ENCODE results near the gene RGS3. TPM values are rescaled to one million over a fixed set of nuclear protein-coding genes. Genes with fewer than 3 reads are reported as not detected.

RGS3 gene
- total and polyA plus RNA-seq, 2 of the 13 experiments (the other 11 are each of a cell fraction or from before 2014, with no cell fraction given), result 17.1 to 28.8 TPM

- Histone ChIP-seq H3K4me2 (ENCODE audit: low read depth, low read length) (no peak overlapping the region), H2AFZ (ENCODE audit: low read length) (no peak overlapping the region), H3K27me3 (ENCODE audit: control insufficient read depth in 1 of 2, insufficient read depth in 2 of 2, low read length in 2 of 2) (no peaks in the 10 kb centered on the region), H3K9ac (ENCODE audit: insufficient read depth, low read depth, low read length) (no peak overlapping the region), H3K36me3 (replicated peaks in 1 of 2; ENCODE audit: control insufficient read depth in 1 of 2, insufficient read depth in 2 of 2, low read length in 2 of 2) (peaks cover 17 to 56% of the 10 kb centered on the region in 2 experiments; a peak in 4 of 5 replicates), H3K79me2 (ENCODE audit: insufficient read depth, low read length) (no peaks in the 10 kb centered on the region), H3K9me3 (ENCODE audit: low read length) (no peaks in the 10 kb centered on the region), H4K20me1 (ENCODE audit: insufficient read depth, low read length) (no peaks in the 10 kb centered on the region), H3K4me3 (replicated peaks in 1 of 3; ENCODE audit: insufficient read depth in 1 of 3, low read depth in 2 of 3, low read length in 3 of 3) (no peak overlapping the region), H3K27ac (ENCODE audit: extremely low read length, insufficient read depth, low read length) (no peak overlapping the region), H3K4me1 (ENCODE audit: insufficient read depth, low read length) (no peaks in the 10 kb centered on the region)
- no TSS peak for BruUV-seq (replicated peaks)
- FAIRE-seq (no peak), DNase-seq (ENCODE audit: low spot score) (no peak), ATAC-seq (no peak)
- TF ChIP-seq ZFY (CRISPR knock-in tag; IDR thresholded peaks at IDR 0.05), result no peak
- no peak for TF ChIP-seq MXD4 (CRISPR knock-in tag; IDR thresholded peaks at IDR 0.05)
- TF ChIP-seq ZFP37 (CRISPR knock-in tag; IDR thresholded peaks at IDR 0.05; ENCODE audit: borderline replicate concordance), result no peak
- TF ChIP-seq TCF12 (IDR thresholded peaks at IDR 0.05), result no peak
- TF ChIP-seq TCF12 (CRISPR knock-in tag; IDR thresholded peaks at IDR 0.05), result no peak
- no peak for TF ChIP-seq ARID2 (CRISPR knock-in tag; IDR thresholded peaks at IDR 0.05; ENCODE audit: borderline replicate concordance)
- no peak for TF ChIP-seq ZNF740 (CRISPR knock-in tag; IDR thresholded peaks at IDR 0.05)
- no peak for TF ChIP-seq PATZ1 (CRISPR knock-in tag; IDR thresholded peaks at IDR 0.05)
- no peak for TF ChIP-seq RAD21 (CRISPR knock-in tag; IDR thresholded peaks at IDR 0.05)
- no peak for TF ChIP-seq ZNF790 (CRISPR knock-in tag; IDR thresholded peaks at IDR 0.05; ENCODE audit: borderline replicate concordance)
- TF ChIP-seq ZNF232 (CRISPR knock-in tag; IDR thresholded peaks at IDR 0.05; ENCODE audit: borderline replicate concordance), result no peak
- no peak for TF ChIP-seq MAZ (IDR thresholded peaks at IDR 0.05; ENCODE audit: borderline replicate concordance, low read depth, low read length)
- no peak for TF ChIP-seq MAZ (CRISPR knock-in tag; IDR thresholded peaks at IDR 0.05; ENCODE audit: low read depth)
- no peak for TF ChIP-seq REXO4 (CRISPR knock-in tag; IDR thresholded peaks at IDR 0.05; ENCODE audit: borderline replicate concordance)
- no peak for TF ChIP-seq ZNF543 (CRISPR knock-in tag; IDR thresholded peaks at IDR 0.05)
- TF ChIP-seq IKZF5 (CRISPR knock-in tag; IDR thresholded peaks at IDR 0.05), result no peak
- no peak for TF ChIP-seq GABPA (IDR thresholded peaks at IDR 0.05; ENCODE audit: low read depth, low read length)
- TF ChIP-seq GABPA (CRISPR knock-in tag; IDR thresholded peaks at IDR 0.05; ENCODE audit: low read depth), result no peak
- no peak for TF ChIP-seq ZNF75D (CRISPR knock-in tag; IDR thresholded peaks at IDR 0.05; ENCODE audit: borderline replicate concordance)
- TF ChIP-seq ZNF225 (CRISPR knock-in tag; IDR thresholded peaks at IDR 0.05), result no peak
- TF ChIP-seq MAFK (conservative IDR thresholded peaks at IDR 0.05 in 1 of 2, IDR thresholded peaks at IDR 0.05 in 1 of 2; ENCODE audit: low read length in 2 of 2), result no peak
- TF ChIP-seq PAF1 (CRISPR knock-in tag; IDR thresholded peaks at IDR 0.05), result no peak
- TF ChIP-seq TAF1 (CRISPR knock-in tag; IDR thresholded peaks at IDR 0.05), result no peak
- intact Hi-C loops (cut with micrococcal nuclease; ENCODE audit: unreplicated experiment) (no loop called here), in situ Hi-C loops (cut with HindIII; ENCODE audit: extremely low pct_ligation_motif_present, low pct_unique_long_range_greater_than_20kb) (no loop called here)
- 94% methylated on average over 5 of the region's 5 CpGs for WGBS (ENCODE audit: low lambda C conversion rate)
- ChIA-PET POLR2A (no interaction called here), CTCF (ENCODE audit: low intra/inter-chr PET ratio, low total read pairs) (no interaction called here)
Observed at GRCh38 chr9:113485761-113486115, 22.2 kb downstream of the RGS3 start.
